Activated T-helper 1 cell treated with anti-CD3 and anti-CD28 coated beads, Interleukin-12 subunit alpha, Interleukin-12 subunit beta, Interleukin-2, Interleukin-4 antibody, amounts not matched to agents 30 ng/mL and 10 ng/mL and 1 ng/mL, durations not matched to agents 14 hours and 24 hours and 36 hours (primary cell): ENCODE measurements around the gene GUCD1. TPM values are rescaled to one million over a fixed set of nuclear protein-coding genes. Genes with fewer than 3 reads are reported as not detected.

ENCODE experiments used
- DNase-seq: peaks from one replicate; pipeline ENCODE4 v3.0.0; 2021; ENCODE audit warnings: low spot score
- H3K27ac Mint-ChIP-seq: one replicate; pipeline ENCODE4 v1.8.0; 2021; ENCODE audit warnings: mild to moderate bottlenecking, mixed read lengths
- H3K27me3 Mint-ChIP-seq: one replicate; pipeline ENCODE4 v1.8.0; 2022; ENCODE audit warnings: mild to moderate bottlenecking, moderate library complexity, mixed read lengths; ENCODE audit not compliant: insufficient read depth
- H3K36me3 Mint-ChIP-seq: one replicate; pipeline ENCODE4 v1.8.0; 2021; ENCODE audit warnings: low read depth, mixed read lengths
- H3K4me1 Mint-ChIP-seq: one replicate; pipeline ENCODE4 v1.8.0; 2021; ENCODE audit warnings: low read depth, mixed read lengths
- H3K4me3 Mint-ChIP-seq: one replicate; pipeline ENCODE4 v1.8.0; 2021; ENCODE audit warnings: mild to moderate bottlenecking, moderate library complexity, mixed read lengths
- H3K9me3 Mint-ChIP-seq: one replicate; pipeline ENCODE4 v1.8.0; 2021; ENCODE audit warnings: mixed read lengths
- intact Hi-C: fragments of 100-400 bp; cut with micrococcal nuclease; formaldehyde crosslinking; loops from one replicate; pipeline ENCODE4 v1.15.1; 2024
- total RNA-seq: library from RNA; stranded (reverse); gene quantifications from 2 replicates; pipeline ENCODE4 v1.2.3, GENCODE V29; 2022

Gene GUCD1
- total RNA-seq, 1 donor from 2014 or later, result 123 TPM

DNA sequence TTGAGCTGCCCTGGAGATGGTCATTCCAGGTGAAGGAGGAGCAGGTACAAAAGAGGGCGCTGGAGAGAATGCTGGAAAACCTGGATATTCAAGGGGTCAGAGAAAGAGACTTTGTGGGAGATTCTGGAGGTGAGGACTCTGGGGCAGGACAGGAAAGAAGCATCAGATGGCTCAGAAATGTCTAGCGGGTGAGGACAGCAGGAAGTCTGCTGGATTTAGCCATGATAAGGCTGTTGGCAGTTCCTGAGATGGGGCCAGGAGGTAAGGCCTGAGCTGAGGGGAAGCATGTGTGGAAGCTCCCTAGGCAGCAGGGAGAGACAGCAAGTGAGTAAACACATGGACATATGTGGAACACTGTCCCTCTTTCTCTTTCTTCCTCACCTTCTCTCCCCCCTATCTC lies 58.3 kb downstream of the GUCD1 start:
- H3K36me3 Mint-ChIP-seq, result no peaks in the 10 kb centered on the region
- DNase-seq, result no peak
- H3K4me1 Mint-ChIP-seq, result peaks cover 13% of the 10 kb centered on the region
- intact Hi-C loops, result no loop called here
- no peak overlapping the region for H3K4me3 Mint-ChIP-seq
- peaks cover 34% of the 10 kb centered on the region for H3K27me3 Mint-ChIP-seq
- no peaks in the 10 kb centered on the region for H3K9me3 Mint-ChIP-seq
- H3K27ac Mint-ChIP-seq, result no peak overlapping the region

DNA sequence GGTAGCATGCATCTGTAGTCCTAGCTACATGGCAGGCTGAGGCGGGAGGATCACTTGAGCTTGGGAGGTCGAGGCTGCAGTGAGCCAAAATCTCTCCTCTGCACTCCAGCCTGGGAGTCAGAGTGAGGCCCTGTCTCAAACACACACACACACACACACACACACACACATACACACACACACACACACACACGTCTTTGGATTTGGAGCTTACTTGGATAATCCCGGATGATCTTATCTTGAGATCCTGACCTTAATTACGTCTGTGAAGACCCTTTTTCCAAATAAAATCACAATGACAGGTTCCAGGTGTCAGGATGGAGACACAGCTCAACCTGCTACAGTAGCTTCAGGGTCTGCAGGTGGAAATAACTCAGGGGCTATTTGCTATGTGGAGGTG lies 58.7 kb downstream of the GUCD1 start:
- no peaks in the 10 kb centered on the region for H3K9me3 Mint-ChIP-seq
- peaks cover 13% of the 10 kb centered on the region for H3K4me1 Mint-ChIP-seq
- no peak overlapping the region for H3K4me3 Mint-ChIP-seq
- peaks cover 31% of the 10 kb centered on the region for H3K27me3 Mint-ChIP-seq
- intact Hi-C loops, result no loop called here
- H3K36me3 Mint-ChIP-seq, result no peaks in the 10 kb centered on the region
- H3K27ac Mint-ChIP-seq, result no peak overlapping the region
- DNase-seq, result no peak

DNA sequence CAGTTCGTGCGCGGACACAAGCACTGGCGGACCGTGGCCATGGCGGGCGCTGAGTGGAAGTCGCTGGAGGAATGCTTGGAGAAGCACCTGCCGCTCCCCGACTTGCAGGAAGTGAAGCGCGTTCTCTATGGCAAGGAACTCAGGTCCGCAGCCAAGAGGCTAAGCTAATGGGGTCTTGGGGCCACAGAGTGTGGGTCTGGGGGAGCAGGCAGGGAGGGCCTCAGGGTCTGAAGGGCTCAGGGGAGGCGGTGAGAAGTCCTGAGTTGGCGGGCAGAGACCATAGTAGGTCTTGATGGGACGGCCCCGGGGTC lies 59.6 kb downstream of the GUCD1 start:
- intact Hi-C loops, result no loop called here
- Mint-ChIP-seq H3K27me3 (peaks cover 34% of the 10 kb centered on the region), H3K4me3 (no peak overlapping the region), H3K27ac (no peak overlapping the region), H3K4me1 (peaks cover 13% of the 10 kb centered on the region), H3K36me3 (no peaks in the 10 kb centered on the region), H3K9me3 (no peaks in the 10 kb centered on the region)
- no peak for DNase-seq

DNA sequence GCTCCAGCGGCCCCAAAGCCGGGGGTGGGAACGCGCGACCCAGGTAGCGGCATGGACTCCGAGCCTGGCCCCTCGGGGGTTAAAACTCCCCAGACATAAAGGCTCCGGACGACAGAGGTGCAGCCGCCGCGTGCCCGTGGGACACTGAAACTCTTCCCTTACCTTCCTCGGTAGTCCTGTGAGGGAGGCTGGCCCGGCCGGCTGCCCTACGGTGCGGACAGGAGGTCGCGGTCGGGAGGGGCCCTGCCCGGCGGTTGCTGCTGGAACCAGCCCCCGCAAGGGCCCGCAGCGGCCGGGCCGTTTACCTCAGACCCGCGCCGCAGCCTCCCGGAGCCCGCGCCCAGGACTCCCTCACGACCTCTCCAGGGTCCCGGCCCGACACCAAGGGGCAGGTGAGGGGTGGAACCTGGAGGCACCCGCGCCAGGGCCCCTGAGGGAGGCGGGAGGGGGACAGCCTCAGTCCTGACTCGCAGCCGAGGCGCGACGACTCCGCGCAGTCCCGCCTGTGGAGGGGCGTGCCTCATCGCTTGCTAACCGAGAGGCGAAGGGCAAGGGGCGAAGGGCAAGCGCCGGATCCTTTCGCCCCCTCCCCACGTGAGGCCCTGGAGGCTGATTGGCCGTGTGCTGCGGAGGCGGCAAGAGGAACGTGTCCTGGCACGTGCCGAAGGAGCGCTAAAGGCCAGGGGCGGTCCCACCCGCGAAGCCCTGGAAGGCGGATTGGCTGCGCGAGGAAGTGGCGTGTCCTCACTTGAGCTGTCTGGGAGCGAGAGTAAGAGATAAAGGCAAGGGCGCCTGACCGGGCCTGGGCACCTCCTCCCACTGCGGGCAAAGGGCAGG lies 60.2 kb downstream of the GUCD1 start, which contains the start of gene UPB1:
UPB1 (plus strand) TSS at position 805 of the 837 bp plus-strand sequence. CDS start 72 bp downstream, outside the sequence.
- H3K36me3 Mint-ChIP-seq, result no peaks in the 10 kb centered on the region
- no peak within 1 kb of the TSS for H3K4me3 Mint-ChIP-seq
- DNase-seq, result no peak
- no peak within 1 kb of the TSS for H3K27ac Mint-ChIP-seq
- peaks cover 34% of the 10 kb centered on the region for H3K27me3 Mint-ChIP-seq
- intact Hi-C loops, result no loop called here
- H3K9me3 Mint-ChIP-seq, result no peaks in the 10 kb centered on the region
- peaks cover 13% of the 10 kb centered on the region for H3K4me1 Mint-ChIP-seq

DNA sequence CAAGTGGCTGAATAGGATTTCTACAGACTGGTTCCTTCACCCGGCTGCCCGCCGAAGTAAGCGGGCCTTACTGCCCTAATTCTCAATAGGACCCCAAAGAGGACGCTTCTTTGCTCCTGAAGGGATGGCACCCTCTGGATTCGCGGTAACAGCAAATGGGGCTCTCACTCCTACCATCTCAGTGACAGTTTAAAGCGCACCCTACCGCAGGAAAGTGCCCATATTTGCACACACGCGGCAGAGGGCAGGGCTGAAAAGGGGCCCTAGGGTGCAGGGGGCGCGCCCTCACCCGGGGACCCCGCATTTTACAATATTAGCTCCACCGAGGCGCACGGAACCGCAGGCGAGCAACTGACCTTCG lies 60.8 kb downstream of the GUCD1 start:
- H3K4me1 Mint-ChIP-seq, result peaks cover 13% of the 10 kb centered on the region
- intact Hi-C loops, result no loop called here
- no peak for DNase-seq
- no peak overlapping the region for H3K27ac Mint-ChIP-seq
- H3K36me3 Mint-ChIP-seq, result no peaks in the 10 kb centered on the region
- H3K4me3 Mint-ChIP-seq, result no peak overlapping the region
- H3K9me3 Mint-ChIP-seq, result no peaks in the 10 kb centered on the region
- peaks cover 37% of the 10 kb centered on the region for H3K27me3 Mint-ChIP-seq

DNA sequence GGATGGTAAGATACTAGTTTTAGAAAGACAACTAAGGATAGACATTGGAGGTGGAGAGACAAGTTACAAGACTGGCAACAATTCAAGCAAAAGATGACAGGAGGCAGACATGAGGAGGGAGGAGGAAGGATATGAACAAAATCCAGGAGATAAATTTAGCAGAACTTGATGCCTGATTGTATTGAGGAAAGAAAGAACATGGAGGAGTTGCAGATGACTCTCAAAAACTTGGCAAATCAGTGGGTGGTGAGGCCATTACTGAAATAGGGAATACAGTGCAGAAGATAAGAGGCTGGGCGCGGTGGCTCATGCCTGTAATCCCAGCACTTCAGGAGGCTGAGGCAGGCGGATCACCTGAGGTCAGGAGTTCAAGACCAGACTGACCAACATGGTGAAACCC lies 62.5 kb downstream of the GUCD1 start:
- Mint-ChIP-seq H3K27me3 (peaks cover 34% of the 10 kb centered on the region), H3K4me3 (no peak overlapping the region), H3K27ac (no peak overlapping the region), H3K36me3 (no peaks in the 10 kb centered on the region), H3K9me3 (no peaks in the 10 kb centered on the region), H3K4me1 (peaks cover 2% of the 10 kb centered on the region)
- intact Hi-C loops, result no loop called here
- DNase-seq, result no peak

Other genes with a start within 250 kb of the GUCD1 start
- 27.3 and 27.7 TPM in 2 replicates for gene ADORA2A, start 127.5 kb downstream of the GUCD1 start, total RNA-seq
- gene UPB1, start 59.8 kb downstream of the GUCD1 start, total RNA-seq, result 0.21 and 0.27 TPM in 2 replicates
- gene SNRPD3, start 861 bp upstream of the GUCD1 start, total RNA-seq, result 155 and 158 TPM in 2 replicates
- 2.4 and 2.8 TPM in 2 replicates for gene LRRC75B, start 37.9 kb upstream of the GUCD1 start, total RNA-seq
- gene GGT1, start 48.1 kb upstream of the GUCD1 start, total RNA-seq, result 52.6 and 61.0 TPM in 2 replicates
- not detected in 2 replicates for gene PIWIL3, start 219.6 kb upstream of the GUCD1 start, total RNA-seq